H1 (cell line): Measurements from ENCODE around the gene RAB41. TPM values are rescaled to one million over a fixed set of nuclear protein-coding genes. Genes with fewer than 3 reads are reported as not detected.

Source experiments
- CTCF ChIA-PET: fragments of 300-600 bp; sonication (Branson Sonifier 250); formaldehyde crosslinking; loops from one replicate; lab custom pipeline; 2021; ENCODE audit not compliant: partially characterized antibody; lab: Charles Lee
- POLR2A ChIA-PET: fragments of 300-600 bp; sonication (Branson Sonifier 250); formaldehyde crosslinking; loops from one replicate; lab custom pipeline; 2021; ENCODE audit warnings: inconsistent platforms; ENCODE audit not compliant: partially characterized antibody; lab: Charles Lee
- DNase-seq, 2 experiments: peaks; one replicate each; pipeline versions ENCODE4 v3.0.0 to v3.0.0-alpha.2; 2010 to 2022; ENCODE audit warnings: low spot score in 2 of 2, low read depth in 1 of 2, mixed read lengths in 1 of 2
- FAIRE-seq: peaks from 2 replicates; lab custom pipeline; 2011; peaks lifted over from hg19 to GRCh38; lab: Jason Lieb, UNC
- H2AFZ ChIP-seq: 2 replicates; pipeline ENCODE4 v1.8.1; 2012; ENCODE audit warnings: low read length, inconsistent platforms
- H2AK5ac ChIP-seq: 2 replicates; pipeline ENCODE4 v1.6.1; 2013; ENCODE audit warnings: low read depth, low read length
- H2BK120ac ChIP-seq: replicated peaks from 2 replicates; pipeline ENCODE3; 2013; ENCODE audit warnings: low read depth, low read length, inconsistent platforms
- H2BK12ac ChIP-seq: 2 replicates; pipeline ENCODE4 v1.6.1; 2013; ENCODE audit warnings: low read depth, low read length
- H2BK15ac ChIP-seq: 2 replicates; pipeline ENCODE4 v1.6.1; 2013; ENCODE audit warnings: low read length
- H2BK20ac ChIP-seq: 2 replicates; pipeline ENCODE4 v1.6.1; 2013; ENCODE audit warnings: low read length
- H2BK5ac ChIP-seq: 2 replicates; pipeline ENCODE4 v1.6.1; 2013; ENCODE audit warnings: low read depth, low read length
- H3K14ac ChIP-seq: 2 replicates; pipeline ENCODE4 v1.6.1; 2013; ENCODE audit warnings: inconsistent platforms; ENCODE audit not compliant: insufficient read length
- H3K18ac ChIP-seq: 2 replicates; pipeline ENCODE4 v1.6.1; 2013; ENCODE audit warnings: low read length; ENCODE audit errors: extremely low read depth
- H3K23ac ChIP-seq: 2 replicates; pipeline ENCODE4 v1.6.1; 2013; ENCODE audit warnings: inconsistent platforms; ENCODE audit not compliant: insufficient read length
- H3K23me2 ChIP-seq: 2 replicates; pipeline ENCODE4 v1.6.1; 2013; ENCODE audit warnings: low read depth, low read length
- H3K27ac ChIP-seq: 2 replicates; pipeline ENCODE4 v1.6.1; 2011; ENCODE audit warnings: low read depth, low read length, inconsistent platforms
- H3K27me3 ChIP-seq, 4 experiments: replicated peaks in 1 of 4; 1 replicate in 1 of 4; 2 replicates in 3 of 4; pipeline versions ENCODE4 v1.6.1 to v1.8.1; 2011 to 2013; ENCODE audit warnings: low read length in 3 of 4, mild to moderate bottlenecking in 3 of 4, inconsistent platforms in 2 of 4, mixed read lengths in 2 of 4, moderate library complexity in 1 of 4; ENCODE audit not compliant: control insufficient read depth in 3 of 4, insufficient read depth in 3 of 4; ENCODE audit errors: extremely low read depth in 1 of 4
- H3K36me3 ChIP-seq, 4 experiments: 2 replicates each; pipeline versions ENCODE4 v1.6.1 to v1.8.1; 2011 to 2013; ENCODE audit warnings: mild to moderate bottlenecking in 4 of 4, low read length in 3 of 4, moderate library complexity in 2 of 4, control low read depth in 1 of 4, inconsistent platforms in 1 of 4; ENCODE audit not compliant: insufficient read depth in 4 of 4, control insufficient read depth in 2 of 4
- H3K4ac ChIP-seq: replicated peaks from 2 replicates; pipeline ENCODE3; 2013; ENCODE audit warnings: low read length, low read depth, mixed read lengths, inconsistent platforms; ENCODE audit not compliant: insufficient read length
- H3K4me1 ChIP-seq, 4 experiments: replicated peaks in 1 of 4; 1 replicate in 1 of 4; 2 replicates in 3 of 4; pipeline versions ENCODE4 v1.6.1 to v1.8.1; 2011 to 2013; ENCODE audit warnings: low read length in 3 of 4, inconsistent platforms in 2 of 4, mixed read lengths in 1 of 4; ENCODE audit not compliant: insufficient read depth in 4 of 4, control insufficient read depth in 3 of 4
- H3K4me2 ChIP-seq, 2 experiments: 2 replicates each; pipeline versions ENCODE4 v1.6.1 to v1.8.1; 2011 to 2013; ENCODE audit warnings: low read depth in 2 of 2, low read length in 2 of 2, control low read depth in 1 of 2, inconsistent platforms in 1 of 2, mild to moderate bottlenecking in 1 of 2; ENCODE audit not compliant: insufficient read depth in 1 of 2
- H3K4me3 ChIP-seq, 4 experiments: fragments of 200-600, 300-600 bp in 1 of 4; sonication (generic), shearing (Covaris generic), sonication (Bioruptor Twin) in 1 of 4; 2 replicates each; pipeline versions ENCODE4 v1.5.1 to v1.8.1; 2011 to 2016; ENCODE audit warnings: low read length in 4 of 4, low read depth in 3 of 4, control low read depth in 2 of 4, inconsistent platforms in 2 of 4, mild to moderate bottlenecking in 2 of 4, mixed read lengths in 1 of 4, moderate library complexity in 1 of 4; ENCODE audit not compliant: insufficient read depth in 2 of 4; ENCODE audit errors: extremely low read depth in 1 of 4
- H3K56ac ChIP-seq: replicated peaks from 2 replicates; pipeline ENCODE3; 2013; ENCODE audit warnings: low read depth, mild to moderate bottlenecking, mixed read lengths, low read length, inconsistent platforms; ENCODE audit not compliant: insufficient read length
- H3K79me1 ChIP-seq: 2 replicates; pipeline ENCODE4 v1.6.1; 2013; ENCODE audit warnings: low read depth, low read length, control low read depth
- H3K79me2 ChIP-seq, 2 experiments: 2 replicates each; pipeline versions ENCODE4 v1.6.1 to v1.8.1; 2012 to 2013; ENCODE audit warnings: low read length in 2 of 2, mild to moderate bottlenecking in 2 of 2, inconsistent platforms in 1 of 2; ENCODE audit not compliant: insufficient read depth in 2 of 2, control insufficient read depth in 1 of 2
- H3K9ac ChIP-seq, 4 experiments: replicated peaks in 1 of 4; 1 replicate in 1 of 4; 2 replicates in 3 of 4; pipeline versions ENCODE4 v1.6.1 to v1.8.1; 2011 to 2013; ENCODE audit warnings: low read depth in 3 of 4, low read length in 3 of 4, control low read depth in 2 of 4, mild to moderate bottlenecking in 2 of 4, moderate library complexity in 2 of 4, inconsistent platforms in 1 of 4; ENCODE audit errors: extremely low read depth in 1 of 4
- H3K9me3 ChIP-seq, 2 experiments: 2 replicates each; pipeline versions ENCODE4 v1.6.1 to v1.8.1; 2012 to 2013; ENCODE audit warnings: mild to moderate bottlenecking in 2 of 2, moderate library complexity in 2 of 2, control low read depth in 1 of 2, inconsistent platforms in 1 of 2, low read depth in 1 of 2, low read length in 1 of 2, mixed read lengths in 1 of 2; ENCODE audit not compliant: insufficient read depth in 2 of 2
- H4K20me1 ChIP-seq, 2 experiments: replicated peaks in 1 of 2; 2 replicates each; pipeline versions ENCODE3 to v1.8.1; 2011 to 2013; ENCODE audit warnings: inconsistent platforms in 2 of 2, low read length in 2 of 2, mild to moderate bottlenecking in 1 of 2; ENCODE audit not compliant: insufficient read depth in 2 of 2, control insufficient read depth in 1 of 2
- H4K5ac ChIP-seq: 2 replicates; pipeline ENCODE4 v1.6.1; 2013; ENCODE audit warnings: low read length, low read depth, mixed read lengths, inconsistent platforms; ENCODE audit not compliant: insufficient read length
- H4K8ac ChIP-seq: 2 replicates; pipeline ENCODE4 v1.8.0; 2013; ENCODE audit warnings: mild to moderate bottlenecking, moderate library complexity, low read length, inconsistent platforms; ENCODE audit not compliant: insufficient read depth; ENCODE audit errors: extremely low read depth
- H4K91ac ChIP-seq: replicated peaks from 2 replicates; pipeline ENCODE3; 2013; ENCODE audit warnings: low read length, mixed read lengths, inconsistent platforms; ENCODE audit not compliant: insufficient read length
- ATF3 ChIP-seq: IDR thresholded peaks from 2 replicates; pipeline ENCODE4 v1.6.1; 2011; ENCODE audit warnings: low read depth, mild to moderate bottlenecking, low read length; ENCODE audit not compliant: insufficient read depth
- CTCF ChIP-seq, 3 experiments: IDR thresholded peaks; 1 replicate in 2 of 3; 2 replicates in 1 of 3; pipeline versions ENCODE4 v1.5.1 to v1.6.1; 2011; ENCODE audit warnings: low read length in 3 of 3, mild to moderate bottlenecking in 3 of 3, inconsistent platforms in 2 of 3, low read depth in 1 of 3, moderate library complexity in 1 of 3; ENCODE audit not compliant: insufficient read depth in 1 of 3; ENCODE audit errors: control extremely low read depth in 1 of 3
- WGBS, 2 experiments: shearing (Covaris generic) in 1 of 2; methylation state at CpG; one replicate each; pipeline versions ENCODE4 v1.1.6 to v1.1.7; 2013 to 2015; ENCODE audit warnings: low lambda C conversion rate in 2 of 2, mixed read lengths in 2 of 2, inconsistent platforms in 1 of 2, low coverage in 1 of 2, missing lambda C conversion rate in 1 of 2; ENCODE audit not compliant: insufficient replicate concordance in 2 of 2, insufficient coverage in 1 of 2, insufficient read length in 1 of 2; ENCODE audit errors: extremely low coverage in 1 of 2, missing lambda C conversion rate in 1 of 2; 5-methylcytosine and 5-hydroxymethylcytosine counted together
- polyA plus RNA-seq, 7 experiments: library from polyadenylated mRNA; depleted of rRNA in 3 of 7; stranded (reverse) in 5 of 7; unstranded in 2 of 7; fragments of >200 nt in 5 of 7; fragments of 200-250 nt in 2 of 7; gene quantifications; 1 replicate in 5 of 7; 2 replicates in 1 of 7; 4 replicates in 1 of 7; pipeline versions ENCODE4 v1.2.1 to v1.2.3, GENCODE V29; 2011 to 2013; ENCODE audit warnings: missing spikeins in 2 of 7, mixed read lengths in 2 of 7
- total RNA-seq: library from RNA; stranded (reverse); fragmentation: NEBNext Ultra II Directional; extraction: Animal tissue kit (Norgen Biotek cat#: 25700); gene quantifications from 2 replicates; pipeline ENCODE4 v1.2.1, GENCODE V29; 2021

The RAB41 gene
- total and polyA plus RNA-seq, 2 of the 8 experiments (the other 6 are each of a cell fraction or from before 2014, with no cell fraction given), result not detected

- Histone ChIP-seq H2BK120ac (no peak overlapping the region), H4K20me1 (no peaks in the 10 kb centered on the region), H3K4me3 (no peak overlapping the region), H3K23me2 (no peaks in the 10 kb centered on the region), H3K79me2 (no peaks in the 10 kb centered on the region), H4K8ac (no peak overlapping the region), H3K23ac (no peak overlapping the region), H3K79me1 (no peaks in the 10 kb centered on the region), H2BK5ac (no peak overlapping the region), H2AFZ (no peak overlapping the region), H3K4ac (no peak overlapping the region), H4K91ac (no peak overlapping the region), H2BK15ac (no peak overlapping the region), H4K5ac (no peak overlapping the region), H3K18ac (no peak overlapping the region), H3K14ac (no peak overlapping the region), H3K27me3 (no peaks in the 10 kb centered on the region), H3K36me3 (peaks cover 0 to 9% (median 0%) of the 10 kb centered on the region in 4 experiments; a peak in 4 of 8 replicates), H3K9ac (no peak overlapping the region), H3K4me2 (no peak overlapping the region), H3K4me1 (no peaks in the 10 kb centered on the region), H3K9me3 (no peaks in the 10 kb centered on the region), H2AK5ac (no peak overlapping the region), H2BK20ac (no peak overlapping the region), H3K56ac (no peak overlapping the region), H2BK12ac (no peak overlapping the region), H3K27ac (no peak overlapping the region)
- TF ChIP-seq CTCF (IDR thresholded peaks at IDR 0.05; ENCODE audit: control extremely low read depth in 1 of 3, insufficient read depth in 1 of 3, low read depth in 1 of 3, low read length in 3 of 3) (peak; percentile 7 to 46 (median 30); a peak in 2 of 4 replicates), ATF3 (no peak)
- WGBS, 2 experiments, result 100% methylated on average over 1 of the region's 1 CpG; no CpG with 5 or more reads in 1 of the 2 experiments
- DNase-seq (no peak), FAIRE-seq (peak; percentile 81)
- POLR2A ChIA-PET, result no interaction called here
- CTCF ChIA-PET, result interaction anchor here (1.0 to 1.4 kb wide), 2 partner anchors 11 to 91 kb away, joined by 3 to 5 read pairs; partner anchors contain the start of gene GDPD2
Observed at GRCh38 chrX:70332600-70332999, 50.6 kb downstream of the RAB41 start.
